Endothelial cell of umbilical vein (primary cell): ENCODE results near the gene RNF157. TPM values are rescaled to one million over a fixed set of nuclear protein-coding genes. Genes with fewer than 3 reads are reported as not detected.

Source experiments
- BruUV-seq: library from RNA; stranded (reverse); fragments of 400-500 nt; replicated peaks from 2 replicates; lab custom pipeline; 2021; lab: Mats Ljungman, UMichigan
- CTCF ChIA-PET: fragments of 300-600, 350-600 bp; sonication (Branson Sonifier 250); formaldehyde crosslinking; loops from one replicate; lab custom pipeline; 2021; ENCODE audit warnings: antibody characterized with exemption, inconsistent platforms; lab: Charles Lee
- POLR2A ChIA-PET: fragments of 300-600, 350-600 bp; sonication (Branson Sonifier 250); formaldehyde crosslinking; loops from one replicate; lab custom pipeline; 2021; ENCODE audit warnings: antibody characterized with exemption, inconsistent platforms; lab: Charles Lee
- DNase-seq: peaks from one replicate; pipeline ENCODE4 v3.0.0-alpha.2; 2011; ENCODE audit warnings: low read depth, low spot score
- FAIRE-seq: peaks from 2 replicates; lab custom pipeline; 2011; peaks lifted over from hg19 to GRCh38; lab: Jason Lieb, UNC
- H2AFZ ChIP-seq: 2 replicates; pipeline ENCODE4 v1.6.0; 2012; ENCODE audit warnings: low read depth, low read length, control low read depth, inconsistent platforms
- H3K27ac ChIP-seq: 2 replicates; pipeline ENCODE4 v1.5.1; 2011; ENCODE audit warnings: low read depth, mild to moderate bottlenecking, control low read depth, low read length, moderate library complexity; ENCODE audit not compliant: insufficient read depth
- H3K27me3 ChIP-seq, 2 experiments: 2 replicates each; pipeline versions ENCODE4 v1.6.0 to v1.6.1; 2011; ENCODE audit warnings: low read length in 2 of 2, mixed read lengths in 1 of 2; ENCODE audit not compliant: control insufficient read depth in 2 of 2, insufficient read depth in 2 of 2
- H3K36me3 ChIP-seq, 2 experiments: 2 replicates in 1 of 2; 3 replicates in 1 of 2; pipeline ENCODE4 v1.5.1; 2011; ENCODE audit warnings: low read length in 2 of 2, mild to moderate bottlenecking in 1 of 2, moderate library complexity in 1 of 2; ENCODE audit not compliant: control insufficient read depth in 2 of 2, insufficient read depth in 2 of 2; ENCODE audit errors: extremely low read depth in 1 of 2
- H3K4me1 ChIP-seq: 3 replicates; pipeline ENCODE4 v1.5.1; 2011; ENCODE audit warnings: mild to moderate bottlenecking, low read length; ENCODE audit not compliant: control insufficient read depth, insufficient read depth; ENCODE audit errors: extremely low read depth
- H3K4me2 ChIP-seq: 2 replicates; pipeline ENCODE4 v1.6.1; 2011; ENCODE audit warnings: low read length, control low read depth, mixed read lengths; ENCODE audit not compliant: insufficient read depth
- H3K4me3 ChIP-seq, 3 experiments: fragments of 200-600 bp in 1 of 3; sonication (generic), shearing (Covaris generic) in 1 of 3; replicated peaks in 1 of 3; 2 replicates each; pipeline ENCODE4 v1.5.1; 2011 to 2016; ENCODE audit warnings: control low read depth in 3 of 3, low read length in 3 of 3, mild to moderate bottlenecking in 2 of 3, inconsistent platforms in 1 of 3, low read depth in 1 of 3, moderate library complexity in 1 of 3; ENCODE audit not compliant: insufficient read depth in 1 of 3
- H3K79me2 ChIP-seq: 2 replicates; pipeline ENCODE4 v1.6.0; 2012; ENCODE audit warnings: low read length, inconsistent platforms; ENCODE audit not compliant: control insufficient read depth, insufficient read depth
- H3K9ac ChIP-seq: replicated peaks from 2 replicates; pipeline ENCODE3; 2011; ENCODE audit warnings: low read length, control low read depth; ENCODE audit not compliant: insufficient read depth; ENCODE audit errors: extremely low read depth
- H3K9me1 ChIP-seq: replicated peaks from 3 replicates; pipeline ENCODE4 v1.6.0; 2011; ENCODE audit warnings: mild to moderate bottlenecking, low read length; ENCODE audit not compliant: control insufficient read depth, insufficient read depth; ENCODE audit errors: extremely low read depth
- H3K9me3 ChIP-seq: replicated peaks from 2 replicates; pipeline ENCODE4 v1.5.1; 2012; ENCODE audit warnings: low read length, inconsistent platforms; ENCODE audit not compliant: control insufficient read depth, insufficient read depth
- H4K20me1 ChIP-seq: replicated peaks from 2 replicates; pipeline ENCODE3; 2011; ENCODE audit warnings: mild to moderate bottlenecking, low read length; ENCODE audit not compliant: control insufficient read depth, insufficient read depth; ENCODE audit errors: extremely low read depth
- CTCF ChIP-seq, 2 donors: IDR thresholded peaks; 1 replicate in 1 of 2; 2 replicates in 1 of 2; pipeline ENCODE4 v1.5.1; 2011; ENCODE audit warnings: low read length in 2 of 2, mild to moderate bottlenecking in 2 of 2, moderate library complexity in 2 of 2, control low read depth in 1 of 2, inconsistent platforms in 1 of 2, low read depth in 1 of 2; ENCODE audit not compliant: insufficient read depth in 1 of 2; ENCODE audit errors: extremely low read depth in 1 of 2
- EZH2 ChIP-seq: IDR thresholded peaks from 2 replicates; pipeline ENCODE4 v1.6.1; 2012; ENCODE audit warnings: borderline replicate concordance, low read depth, mild to moderate bottlenecking, moderate library complexity, low read length, inconsistent platforms; ENCODE audit not compliant: severe bottlenecking
- FOS ChIP-seq: IDR thresholded peaks from 2 replicates; pipeline ENCODE4 v1.6.1; 2011; ENCODE audit warnings: mild to moderate bottlenecking, low read length, moderate library complexity, borderline replicate concordance; ENCODE audit not compliant: insufficient read depth
- GATA2 ChIP-seq: IDR thresholded peaks from 2 replicates; pipeline ENCODE4 v1.7.0; 2011; ENCODE audit warnings: low read depth, mild to moderate bottlenecking, moderate library complexity, mixed read lengths, low read length; ENCODE audit not compliant: insufficient read length, insufficient read depth
- JUN ChIP-seq: IDR thresholded peaks from 2 replicates; pipeline ENCODE4 v1.6.1; 2011; ENCODE audit warnings: borderline replicate concordance, low read depth; ENCODE audit not compliant: insufficient read length, insufficient read depth
- MYC ChIP-seq: IDR thresholded peaks from one replicate; pipeline ENCODE4 v1.6.1; 2011; ENCODE audit warnings: mild to moderate bottlenecking, low read depth, low read length
- POLR2A ChIP-seq: IDR thresholded peaks from 2 replicates; pipeline ENCODE4 v1.6.1; 2012; ENCODE audit warnings: low read depth, mild to moderate bottlenecking, control low read depth, low read length
- POLR2AphosphoS5 ChIP-seq: IDR thresholded peaks from 2 replicates; pipeline ENCODE4 v1.6.1; 2012; ENCODE audit warnings: low read depth, mild to moderate bottlenecking, control low read depth, low read length, moderate library complexity; ENCODE audit not compliant: insufficient read depth
- dilution Hi-C: fragments of 300-500 bp; cut with MboI; formaldehyde crosslinking; loops from one replicate; pipeline ENCODE4 v1.15.0; 2019; ENCODE audit warnings: low sequenced_read_pairs; ENCODE audit not compliant: extremely low pct_ligation_motif_present
- intact Hi-C: fragments of 100-400 bp; cut with micrococcal nuclease; formaldehyde crosslinking; loops from one replicate; pipeline ENCODE4 v1.10.0; 2022
- polyA plus RNA-seq, 4 experiments: library from polyadenylated mRNA; depleted of rRNA in 3 of 4; stranded (reverse) in 3 of 4; unstranded in 1 of 4; fragments of >200 nt; gene quantifications; 2 replicates each; pipeline versions ENCODE4 v1.2.1 to v1.2.3, GENCODE V29; 2011 to 2012; ENCODE audit warnings: missing spikeins in 1 of 4
- total RNA-seq: library from RNA; stranded (reverse); gene quantifications from 2 replicates; pipeline ENCODE4 v1.2.3, GENCODE V29; 2021
- TF ChIP-seq, protein P1 (sequence below): IDR thresholded peaks from 2 replicates; pipeline ENCODE4 v1.6.1; 2011; ENCODE audit not compliant: insufficient read depth, insufficient read length

Gene RNF157
- total and polyA plus RNA-seq, 2 donors (not counting 3 experiments of a cell fraction or from before 2014, with no cell fraction given): 0.07 to 0.86 TPM

GRCh38 chr17:76136276-76137000 lies 103.9 kb downstream of the RNF157 start:
- ChIA-PET POLR2A (no interaction called here), CTCF (interaction anchor here (0.6 to 3.8 kb wide), 3 partner anchors 16 to 143 kb away, joined by 3 to 16 read pairs (median 8); no protein-coding TSS in a partner anchor)
- Histone ChIP-seq H3K4me2 (no peak overlapping the region), H3K9me3 (no peaks in the 10 kb centered on the region), H2AFZ (no peak overlapping the region), H3K79me2 (no peaks in the 10 kb centered on the region), H3K27me3 (peaks cover 17 to 26% of the 10 kb centered on the region in 2 experiments), H3K27ac (no peak overlapping the region), H3K4me1 (peaks cover 2% of the 10 kb centered on the region), H3K9me1 (no peaks in the 10 kb centered on the region), H4K20me1 (no peaks in the 10 kb centered on the region), H3K36me3 (no peaks in the 10 kb centered on the region), H3K4me3 (no peak overlapping the region), H3K9ac (no peak overlapping the region)
- intact Hi-C loops (no loop called here), dilution Hi-C loops (no loop called here)
- FAIRE-seq (no peak), DNase-seq (no peak)
- BruUV-seq: no TSS peak
- TF ChIP-seq, protein P1, sequence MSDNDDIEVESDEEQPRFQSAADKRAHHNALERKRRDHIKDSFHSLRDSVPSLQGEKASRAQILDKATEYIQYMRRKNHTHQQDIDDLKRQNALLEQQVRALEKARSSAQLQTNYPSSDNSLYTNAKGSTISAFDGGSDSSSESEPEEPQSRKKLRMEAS: no peak
- no peak for TF ChIP-seq POLR2A

- Histone ChIP-seq H3K4me3 (no peak overlapping the region), H3K27ac (no peak overlapping the region), H3K9me1 (no peaks in the 10 kb centered on the region), H3K79me2 (no peaks in the 10 kb centered on the region), H2AFZ (no peak overlapping the region), H3K9ac (no peak overlapping the region), H3K36me3 (no peaks in the 10 kb centered on the region), H4K20me1 (no peaks in the 10 kb centered on the region), H3K9me3 (no peaks in the 10 kb centered on the region), H3K27me3 (peaks cover 17 to 25% of the 10 kb centered on the region in 2 experiments), H3K4me2 (no peak overlapping the region), H3K4me1 (no peaks in the 10 kb centered on the region)
- dilution Hi-C loops (no loop called here), intact Hi-C loops (no loop called here)
- FAIRE-seq: no peak
- POLR2A ChIA-PET: no interaction called here
- TF ChIP-seq FOS (no peak), EZH2 (no peak), JUN (no peak), POLR2A (no peak), MYC (no peak), CTCF (IDR thresholded peaks at IDR 0.05; ENCODE audit: extremely low read depth in 1 of 2, insufficient read depth in 1 of 2, low read depth in 1 of 2, low read length in 2 of 2) (no peak), GATA2 (no peak), POLR2AphosphoS5 (no peak)
- TF ChIP-seq, protein P1: no peak
- no peak for DNase-seq
- no TSS peak for BruUV-seq
- CTCF ChIA-PET: interaction anchor here (1.3 to 3.8 kb wide), 2 partner anchors 46 to 144 kb away, joined by 8 to 16 read pairs; no protein-coding TSS in a partner anchor
These were observed 104.5 kb downstream of the RNF157 start for GRCh38 chr17:76135810-76136188.
